ENCODE data around the gene COL1A1.

COL1A1 gene

DNA sequence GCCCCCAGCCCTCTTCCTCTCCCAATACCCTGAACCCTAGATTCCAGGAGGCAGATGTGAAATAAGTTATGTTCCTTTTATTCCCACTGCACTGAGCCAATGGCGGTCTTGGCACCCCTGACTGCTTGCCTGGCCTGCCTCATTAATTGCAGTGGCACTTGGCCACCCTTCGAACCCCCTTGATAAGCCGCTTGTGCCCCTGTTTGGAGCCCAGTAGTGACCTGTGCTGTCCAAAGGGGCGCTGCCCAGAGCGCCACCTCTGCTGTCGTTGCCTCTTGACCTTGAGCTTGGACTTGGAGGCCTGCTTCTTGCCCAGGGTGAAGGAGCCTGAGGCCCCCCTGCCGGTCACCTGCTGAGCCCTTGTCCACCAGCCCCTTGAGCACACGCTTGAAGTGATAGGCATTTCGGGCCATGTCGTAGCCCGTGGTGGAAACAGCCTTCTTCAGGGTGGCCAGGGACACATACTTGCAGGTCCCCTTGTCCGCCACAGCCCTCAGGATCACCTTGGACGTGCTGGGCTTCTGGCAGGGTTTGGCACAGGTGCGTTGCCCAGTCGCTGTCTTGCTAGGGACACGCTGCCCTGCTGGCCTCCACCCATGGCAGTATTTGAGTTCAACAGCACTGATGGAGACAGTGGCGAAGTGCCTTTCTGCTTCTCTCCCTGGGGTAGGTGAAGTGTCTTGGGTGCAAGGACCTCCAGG lies 29.9 kb downstream of the COL1A1 start:
- H3K27me3 ChIP-seq (ENCODE audit: control insufficient read depth, insufficient read depth, low read length), result no peaks in the 10 kb centered on the region
- peaks cover 8% of the 10 kb centered on the region for H3K4me1 ChIP-seq (ENCODE audit: control insufficient read depth, low read depth, low read length)
- H3K27ac ChIP-seq (ENCODE audit: low read length), result no peak overlapping the region
- no peaks in the 10 kb centered on the region for H3K36me3 ChIP-seq (ENCODE audit: control insufficient read depth, low read depth, low read length)
- no peak overlapping the region for H3K9ac ChIP-seq (ENCODE audit: low read length)
- no peak overlapping the region for H3K4me3 ChIP-seq (ENCODE audit: low read length)
- H3K9me3 ChIP-seq (ENCODE audit: control insufficient read depth, low read depth, low read length), result no peaks in the 10 kb centered on the region

DNA sequence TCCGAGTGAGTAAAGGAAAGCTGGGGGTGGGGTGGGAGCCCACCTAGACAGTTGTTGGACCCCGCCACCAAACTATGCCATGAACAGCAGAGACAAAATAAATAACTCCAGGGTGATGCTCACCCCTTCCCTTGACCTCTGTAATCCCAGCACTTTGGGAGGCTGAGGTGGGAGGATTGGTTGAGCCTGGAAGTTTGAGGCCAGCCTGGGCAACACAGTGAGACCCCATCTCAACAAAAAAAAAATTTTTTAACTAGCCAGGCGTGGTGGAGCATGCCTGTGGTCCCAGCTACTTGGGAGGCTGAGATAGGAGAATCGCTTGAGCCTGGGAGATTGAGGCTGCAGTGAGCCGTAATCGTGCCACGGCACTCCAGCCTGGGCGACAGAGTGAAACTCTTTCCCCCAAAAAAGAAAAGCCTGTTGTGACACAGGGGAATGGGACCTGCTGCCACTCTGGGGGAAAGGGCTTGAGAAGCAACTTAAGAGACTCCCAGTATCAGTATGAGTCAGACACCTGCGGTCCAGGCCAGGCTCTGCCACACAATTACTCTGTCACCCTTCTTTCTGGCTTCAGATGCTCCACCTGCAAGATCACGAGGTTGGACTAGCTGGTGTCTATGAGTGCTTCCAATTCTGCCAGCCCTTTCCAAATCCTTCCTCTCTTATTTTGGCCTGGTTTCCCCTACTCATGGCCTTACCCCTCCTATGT lies 30.6 kb downstream of the COL1A1 start:
- Histone ChIP-seq H3K27me3 (ENCODE audit: control insufficient read depth, insufficient read depth, low read length) (no peaks in the 10 kb centered on the region), H3K4me1 (ENCODE audit: control insufficient read depth, low read depth, low read length) (peaks cover 8% of the 10 kb centered on the region), H3K36me3 (ENCODE audit: control insufficient read depth, low read depth, low read length) (no peaks in the 10 kb centered on the region), H3K9ac (ENCODE audit: low read length) (no peak overlapping the region), H3K9me3 (ENCODE audit: control insufficient read depth, low read depth, low read length) (no peaks in the 10 kb centered on the region), H3K4me3 (ENCODE audit: low read length) (no peak overlapping the region), H3K27ac (ENCODE audit: low read length) (no peak overlapping the region)

- Histone ChIP-seq H3K9me3 (ENCODE audit: control insufficient read depth, low read depth, low read length) (no peaks in the 10 kb centered on the region), H3K27me3 (ENCODE audit: control insufficient read depth, insufficient read depth, low read length) (no peaks in the 10 kb centered on the region), H3K4me3 (ENCODE audit: low read length) (no peak overlapping the region), H3K27ac (ENCODE audit: low read length) (no peak overlapping the region), H3K36me3 (ENCODE audit: control insufficient read depth, low read depth, low read length) (no peaks in the 10 kb centered on the region), H3K4me1 (ENCODE audit: control insufficient read depth, low read depth, low read length) (peaks cover 8% of the 10 kb centered on the region), H3K9ac (ENCODE audit: low read length) (no peak overlapping the region)
These were observed 31.5 kb downstream of the COL1A1 start for GRCh38 chr17:50169881-50170459.

GRCh38 chr17:50169121-50169764 lies 32.2 kb downstream of the COL1A1 start:
- peaks cover 8% of the 10 kb centered on the region for H3K4me1 ChIP-seq (ENCODE audit: control insufficient read depth, low read depth, low read length)
- H3K36me3 ChIP-seq (ENCODE audit: control insufficient read depth, low read depth, low read length), result no peaks in the 10 kb centered on the region
- no peak overlapping the region for H3K27ac ChIP-seq (ENCODE audit: low read length)
- no peaks in the 10 kb centered on the region for H3K27me3 ChIP-seq (ENCODE audit: control insufficient read depth, insufficient read depth, low read length)
- H3K4me3 ChIP-seq (ENCODE audit: low read length), result no peak overlapping the region
- H3K9ac ChIP-seq (ENCODE audit: low read length), result no peak overlapping the region
- H3K9me3 ChIP-seq (ENCODE audit: control insufficient read depth, low read depth, low read length), result no peaks in the 10 kb centered on the region

GRCh38 chr17:50168319-50168718 lies 33.1 kb downstream of the COL1A1 start:
- Histone ChIP-seq H3K27me3 (ENCODE audit: control insufficient read depth, insufficient read depth, low read length) (no peaks in the 10 kb centered on the region), H3K4me1 (ENCODE audit: control insufficient read depth, low read depth, low read length) (peaks cover 3% of the 10 kb centered on the region), H3K9ac (ENCODE audit: low read length) (no peak overlapping the region), H3K4me3 (ENCODE audit: low read length) (no peak overlapping the region), H3K36me3 (ENCODE audit: control insufficient read depth, low read depth, low read length) (no peaks in the 10 kb centered on the region), H3K9me3 (ENCODE audit: control insufficient read depth, low read depth, low read length) (no peaks in the 10 kb centered on the region), H3K27ac (ENCODE audit: low read length) (no peak overlapping the region)

DNA sequence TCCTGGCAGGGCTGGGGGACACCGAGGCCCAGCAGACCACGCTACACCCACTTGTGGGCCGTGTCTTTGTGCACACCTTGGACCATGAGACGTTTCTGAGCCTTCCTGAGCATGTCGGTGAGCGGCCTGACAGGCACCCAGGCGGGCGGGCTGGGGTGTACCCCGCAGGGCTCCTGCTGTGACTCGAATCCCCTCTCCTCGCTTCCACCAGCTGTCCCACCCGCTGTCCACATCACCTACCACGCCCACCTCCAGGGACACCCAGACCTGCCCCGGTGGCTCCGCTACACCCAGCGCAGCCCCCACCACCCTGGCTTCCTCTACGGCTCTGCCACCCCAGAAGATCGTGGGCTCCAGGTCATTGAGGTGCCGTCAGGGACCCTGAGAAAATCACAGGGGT lies 34.1 kb downstream of the COL1A1 start:
- Histone ChIP-seq H3K9me3 (ENCODE audit: control insufficient read depth, low read depth, low read length) (no peaks in the 10 kb centered on the region), H3K4me3 (ENCODE audit: low read length) (no peak overlapping the region), H3K36me3 (ENCODE audit: control insufficient read depth, low read depth, low read length) (no peaks in the 10 kb centered on the region), H3K27me3 (ENCODE audit: control insufficient read depth, insufficient read depth, low read length) (peaks cover 3% of the 10 kb centered on the region), H3K9ac (ENCODE audit: low read length) (no peak overlapping the region), H3K27ac (ENCODE audit: low read length) (no peak overlapping the region), H3K4me1 (ENCODE audit: control insufficient read depth, low read depth, low read length) (peaks cover 3% of the 10 kb centered on the region)

- H3K4me1 ChIP-seq (ENCODE audit: control insufficient read depth, low read depth, low read length), result peaks cover 7% of the 10 kb centered on the region
- H3K9me3 ChIP-seq (ENCODE audit: control insufficient read depth, low read depth, low read length), result no peaks in the 10 kb centered on the region
- no peaks in the 10 kb centered on the region for H3K36me3 ChIP-seq (ENCODE audit: control insufficient read depth, low read depth, low read length)
- H3K9ac ChIP-seq (ENCODE audit: low read length), result no peak overlapping the region
- H3K27me3 ChIP-seq (ENCODE audit: control insufficient read depth, insufficient read depth, low read length), result peaks cover 9% of the 10 kb centered on the region
- H3K4me3 ChIP-seq (ENCODE audit: low read length), result no peak overlapping the region
- H3K27ac ChIP-seq (ENCODE audit: low read length), result no peak overlapping the region
These were observed 34.8 kb downstream of the COL1A1 start for GRCh38 chr17:50166518-50167181.

- no peak within 1 kb of the TSS for H3K4me3 ChIP-seq (ENCODE audit: low read length)
- no peak within 1 kb of the TSS for H3K27ac ChIP-seq (ENCODE audit: low read length)
- peaks cover 9% of the 10 kb centered on the region for H3K27me3 ChIP-seq (ENCODE audit: control insufficient read depth, insufficient read depth, low read length)
- no peak within 1 kb of the TSS for H3K9ac ChIP-seq (ENCODE audit: low read length)
- peaks cover 9% of the 10 kb centered on the region for H3K4me1 ChIP-seq (ENCODE audit: control insufficient read depth, low read depth, low read length)
- H3K36me3 ChIP-seq (ENCODE audit: control insufficient read depth, low read depth, low read length), result no peaks in the 10 kb centered on the region
- no peaks in the 10 kb centered on the region for H3K9me3 ChIP-seq (ENCODE audit: control insufficient read depth, low read depth, low read length)
These were observed 35.4 kb downstream of the COL1A1 start, which contains the start of gene SGCA for GRCh38 chr17:50165867-50166517. TSS of gene SGCA (plus strand) at chr17:50166005. CDS start at chr17:50166041, 36 bp downstream.

- H3K27ac ChIP-seq (ENCODE audit: low read length), result no peak overlapping the region
These were observed 36.0 kb downstream of the COL1A1 start for GRCh38 chr17:50165466-50165865.

GRCh38 chr17:50165066-50165465 lies 36.4 kb downstream of the COL1A1 start:
- H3K9ac ChIP-seq (ENCODE audit: low read length), result no peak overlapping the region
- peaks cover 9% of the 10 kb centered on the region for H3K27me3 ChIP-seq (ENCODE audit: control insufficient read depth, insufficient read depth, low read length)
- H3K4me1 ChIP-seq (ENCODE audit: control insufficient read depth, low read depth, low read length), result peaks cover 12% of the 10 kb centered on the region
- no peaks in the 10 kb centered on the region for H3K36me3 ChIP-seq (ENCODE audit: control insufficient read depth, low read depth, low read length)
- no peaks in the 10 kb centered on the region for H3K9me3 ChIP-seq (ENCODE audit: control insufficient read depth, low read depth, low read length)
- no peak overlapping the region for H3K27ac ChIP-seq (ENCODE audit: low read length)
- no peak overlapping the region for H3K4me3 ChIP-seq (ENCODE audit: low read length)

More at GRCh38 chr17:50165466-50165865, 36.0 kb downstream of the COL1A1 start:
- no peak overlapping the region for H3K9ac ChIP-seq (ENCODE audit: low read length)
- no peak overlapping the region for H3K4me3 ChIP-seq (ENCODE audit: low read length)
- H3K4me1 ChIP-seq (ENCODE audit: control insufficient read depth, low read depth, low read length), result peaks cover 12% of the 10 kb centered on the region
- peaks cover 9% of the 10 kb centered on the region for H3K27me3 ChIP-seq (ENCODE audit: control insufficient read depth, insufficient read depth, low read length)
- no peaks in the 10 kb centered on the region for H3K36me3 ChIP-seq (ENCODE audit: control insufficient read depth, low read depth, low read length)
- H3K9me3 ChIP-seq (ENCODE audit: control insufficient read depth, low read depth, low read length), result no peaks in the 10 kb centered on the region

DNA sequence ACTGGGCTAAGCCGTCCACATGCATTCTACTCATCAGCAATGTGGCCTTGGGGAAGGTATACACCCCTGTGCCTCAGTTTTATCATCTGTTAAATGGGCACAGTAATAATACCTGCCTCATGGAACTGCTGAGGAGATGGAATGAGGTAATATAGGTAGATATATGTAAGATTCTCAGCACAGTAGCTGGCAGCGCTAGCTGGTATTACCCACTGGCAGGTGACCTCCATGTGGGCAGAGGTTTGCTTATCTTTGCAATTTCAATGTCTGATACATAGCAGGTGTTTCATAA lies 36.8 kb downstream of the COL1A1 start:
- Histone ChIP-seq H3K9ac (ENCODE audit: low read length) (no peak overlapping the region), H3K9me3 (ENCODE audit: control insufficient read depth, low read depth, low read length) (no peaks in the 10 kb centered on the region), H3K4me3 (ENCODE audit: low read length) (no peak overlapping the region), H3K27ac (ENCODE audit: low read length) (no peak overlapping the region), H3K4me1 (ENCODE audit: control insufficient read depth, low read depth, low read length) (peaks cover 12% of the 10 kb centered on the region), H3K27me3 (ENCODE audit: control insufficient read depth, insufficient read depth, low read length) (peaks cover 9% of the 10 kb centered on the region), H3K36me3 (ENCODE audit: control insufficient read depth, low read depth, low read length) (no peaks in the 10 kb centered on the region)

Measured in iPS-18a (cell line).